Measurements from ENCODE around the gene MRPL43.

- TF ChIP-seq CTCF (IDR thresholded peaks at IDR 0.05) (no peak), POLR2A (IDR thresholded peaks at IDR 0.05) (no peak)
Observed at GRCh38 chr10:100972115-100972903, 15.0 kb downstream of the MRPL43 start.

Measured in right lobe of liver (tissue), 4 donors.